Heart left ventricle (tissue), 13 donors: ENCODE results near the gene FOXN1.

Experiments
- POLR2A ChIP-seq, 2 donors: fragments of 450-650 bp; IDR thresholded peaks; one replicate each; pipeline ENCODE4 v1.6.1; 2017; ENCODE audit warnings: antibody characterized with exemption in 2 of 2, mild to moderate bottlenecking in 2 of 2, moderate library complexity in 2 of 2
- TF ChIP-seq, protein P1 (sequence below), 12 donors: fragments of 200-600 bp; sonication (generic) in 4 of 12; IDR thresholded peaks; one replicate each; pipeline versions ENCODE4 v1.5.0 to v1.8.0; 2018 to 2022; ENCODE audit warnings: antibody characterized with exemption in 12 of 12, mild to moderate bottlenecking in 5 of 12
- donor health status: ischemic (EF 13 %, LVEDD 7.1; RV severe dilation, severe dysfunction).
- donor health status: DM: no; HTN: yes; CAD: no.
- donor health status: DM: no; HTN: no; CAD: no.
- donor health status: ischemic (EF 25% LVEDD 6.9; RV normal size, moderate dysfunction).
- donor health status: ischemic (EF 25% LVEDD 5.7; RV mildly dilated, moderate dysfunction).
- donor health status: ischemic (EF 35%, LVEDD 5.7; RV mildly dilated, moderate dysfunction).
- donor health status: nonischemic (EF 11% LVEDD 7.7; RV severe dilation, severe dysfunction).
- donor health status: DM: yes; HTN: yes; CAD: no.
- donor health status: PGD.
- donor health status: ischemic (EF 29% LVEDD 5.4; RV normal size, mild dysfunction).
- donor health status: nonischemic (EF 23%, LVEDD 6.1; RV moderate dilation, normal function).

DNA sequence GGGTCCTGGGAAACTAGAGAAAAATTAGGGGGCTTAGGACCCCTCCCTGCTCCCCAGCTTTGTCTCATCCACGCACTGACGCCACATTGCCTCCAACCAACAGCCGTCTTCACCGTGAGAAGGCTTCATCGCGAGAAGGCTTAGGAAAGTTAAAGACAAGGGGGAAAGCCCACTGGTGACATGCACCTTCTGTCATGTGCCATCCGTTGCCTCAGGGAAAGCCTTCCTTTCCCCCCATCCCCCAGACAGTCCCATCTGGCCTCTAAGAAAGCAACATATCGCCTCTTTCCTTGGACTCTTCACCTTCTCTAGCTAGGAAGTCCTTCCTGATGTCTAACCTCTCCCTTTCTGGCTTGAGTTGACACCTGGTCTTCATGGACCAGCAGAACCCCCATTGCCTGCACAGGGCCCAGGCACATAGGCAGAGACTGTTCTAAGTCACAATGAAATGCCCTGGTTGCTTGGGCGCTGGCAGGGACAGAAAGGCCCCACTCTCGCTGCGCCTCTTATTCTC is 2.1 kb downstream of the FOXN1 start:
- TF ChIP-seq, protein P1, sequence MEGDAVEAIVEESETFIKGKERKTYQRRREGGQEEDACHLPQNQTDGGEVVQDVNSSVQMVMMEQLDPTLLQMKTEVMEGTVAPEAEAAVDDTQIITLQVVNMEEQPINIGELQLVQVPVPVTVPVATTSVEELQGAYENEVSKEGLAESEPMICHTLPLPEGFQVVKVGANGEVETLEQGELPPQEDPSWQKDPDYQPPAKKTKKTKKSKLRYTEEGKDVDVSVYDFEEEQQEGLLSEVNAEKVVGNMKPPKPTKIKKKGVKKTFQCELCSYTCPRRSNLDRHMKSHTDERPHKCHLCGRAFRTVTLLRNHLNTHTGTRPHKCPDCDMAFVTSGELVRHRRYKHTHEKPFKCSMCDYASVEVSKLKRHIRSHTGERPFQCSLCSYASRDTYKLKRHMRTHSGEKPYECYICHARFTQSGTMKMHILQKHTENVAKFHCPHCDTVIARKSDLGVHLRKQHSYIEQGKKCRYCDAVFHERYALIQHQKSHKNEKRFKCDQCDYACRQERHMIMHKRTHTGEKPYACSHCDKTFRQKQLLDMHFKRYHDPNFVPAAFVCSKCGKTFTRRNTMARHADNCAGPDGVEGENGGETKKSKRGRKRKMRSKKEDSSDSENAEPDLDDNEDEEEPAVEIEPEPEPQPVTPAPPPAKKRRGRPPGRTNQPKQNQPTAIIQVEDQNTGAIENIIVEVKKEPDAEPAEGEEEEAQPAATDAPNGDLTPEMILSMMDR (IDR thresholded peaks at IDR 0.05): no peak
- TF ChIP-seq POLR2A (IDR thresholded peaks at IDR 0.05): no peak
